Astrocyte (in vitro differentiated cells and primary cell): Measurements from ENCODE around the gene PELI3. TPM values are rescaled to one million over a fixed set of nuclear protein-coding genes. Genes with fewer than 3 reads are reported as not detected.

ENCODE experiments used
- DNase-seq: peaks from one replicate; pipeline ENCODE4 v3.0.0-alpha.2; 2010; ENCODE audit warnings: low read depth
- FAIRE-seq: peaks from 2 replicates; lab custom pipeline; 2011; peaks lifted over from hg19 to GRCh38; lab: Jason Lieb, UNC
- H2AFZ ChIP-seq: 2 replicates; pipeline ENCODE4 v1.6.0; 2012; ENCODE audit warnings: low read depth, low read length, inconsistent platforms
- H3K27ac ChIP-seq: 2 replicates; pipeline ENCODE4 v1.5.1; 2011; ENCODE audit warnings: low read depth, low read length, inconsistent platforms
- H3K27me3 ChIP-seq: 2 replicates; pipeline ENCODE4 v1.6.0; 2011; ENCODE audit warnings: low read length, inconsistent platforms; ENCODE audit not compliant: insufficient read depth
- H3K36me3 ChIP-seq: 2 replicates; pipeline ENCODE4 v1.5.1; 2011; ENCODE audit warnings: low read length, inconsistent platforms; ENCODE audit not compliant: insufficient read depth
- H3K4me1 ChIP-seq: 2 replicates; pipeline ENCODE4 v1.5.1; 2011; ENCODE audit warnings: low read length, inconsistent platforms; ENCODE audit not compliant: insufficient read depth
- H3K4me2 ChIP-seq: 2 replicates; pipeline ENCODE4 v1.6.0; 2012; ENCODE audit warnings: low read length, inconsistent platforms
- H3K4me3 ChIP-seq: 2 replicates; pipeline ENCODE4 v1.5.1; 2011; ENCODE audit warnings: low read depth, mild to moderate bottlenecking, low read length, inconsistent platforms; ENCODE audit not compliant: insufficient read depth
- H3K79me2 ChIP-seq: 2 replicates; pipeline ENCODE4 v1.6.0; 2012; ENCODE audit warnings: mild to moderate bottlenecking, low read length, inconsistent platforms; ENCODE audit not compliant: insufficient read depth
- H3K9ac ChIP-seq: 2 replicates; pipeline ENCODE4 v1.6.0; 2012; ENCODE audit warnings: mild to moderate bottlenecking, low read length, inconsistent platforms
- H3K9me3 ChIP-seq: 2 replicates; pipeline ENCODE4 v1.5.1; 2012; ENCODE audit warnings: low read depth, mild to moderate bottlenecking, low read length, inconsistent platforms; ENCODE audit not compliant: insufficient read depth
- H4K20me1 ChIP-seq: 2 replicates; pipeline ENCODE4 v1.6.0; 2012; ENCODE audit warnings: low read length, inconsistent platforms; ENCODE audit not compliant: insufficient read depth
- H3K27ac Mint-ChIP-seq: one replicate; pipeline ENCODE4 v1.8.0; 2021; ENCODE audit warnings: mild to moderate bottlenecking, mixed read lengths; ENCODE audit not compliant: unreplicated experiment
- H3K27me3 Mint-ChIP-seq: one replicate; pipeline ENCODE4 v1.8.0; 2021; ENCODE audit warnings: low read depth, mixed read lengths; ENCODE audit not compliant: unreplicated experiment
- H3K36me3 Mint-ChIP-seq: one replicate; pipeline ENCODE4 v1.8.0; 2021; ENCODE audit warnings: low read depth, mixed read lengths; ENCODE audit not compliant: unreplicated experiment
- H3K4me1 Mint-ChIP-seq: one replicate; pipeline ENCODE4 v1.8.0; 2021; ENCODE audit warnings: low read depth, mixed read lengths; ENCODE audit not compliant: unreplicated experiment
- H3K4me3 Mint-ChIP-seq: one replicate; pipeline ENCODE4 v1.8.0; 2021; ENCODE audit warnings: mild to moderate bottlenecking, moderate library complexity, mixed read lengths; ENCODE audit not compliant: unreplicated experiment
- H3K9me3 Mint-ChIP-seq: one replicate; pipeline ENCODE4 v1.8.0; 2021; ENCODE audit warnings: mild to moderate bottlenecking, mixed read lengths; ENCODE audit not compliant: unreplicated experiment
- EZH2 ChIP-seq: IDR thresholded peaks from 2 replicates; pipeline ENCODE4 v1.6.1; 2012; ENCODE audit warnings: mild to moderate bottlenecking, low read length, inconsistent platforms; ENCODE audit not compliant: insufficient read depth
- total RNA-seq: library from RNA; stranded (reverse); gene quantifications from 2 replicates; pipeline ENCODE4 v1.2.1, GENCODE V29; 2021
- TF ChIP-seq, protein P1 (sequence below): IDR thresholded peaks from 2 replicates; pipeline ENCODE4 v1.5.1; 2011; ENCODE audit warnings: low read depth, mild to moderate bottlenecking, inconsistent platforms, low read length, moderate library complexity; ENCODE audit not compliant: insufficient read depth

Gene PELI3
- total RNA-seq, 1 donor from 2014 or later, result 4.6 TPM

- H3K36me3 ChIP-seq, result no peaks in the 10 kb centered on the region
- no peaks in the 10 kb centered on the region for H3K9me3 Mint-ChIP-seq
- no peak overlapping the region for H3K4me3 Mint-ChIP-seq
- H3K4me2 ChIP-seq, result no peak overlapping the region
- no peak overlapping the region for H3K4me3 ChIP-seq
- peaks cover 6% of the 10 kb centered on the region for H3K4me1 ChIP-seq
- no peak for FAIRE-seq
- peaks cover 21% of the 10 kb centered on the region for H3K36me3 Mint-ChIP-seq
- H4K20me1 ChIP-seq, result peaks cover 8% of the 10 kb centered on the region
- no peaks in the 10 kb centered on the region for H3K79me2 ChIP-seq
- H3K27me3 Mint-ChIP-seq, result no peaks in the 10 kb centered on the region
- no peaks in the 10 kb centered on the region for H3K9me3 ChIP-seq
- H3K9ac ChIP-seq, result no peak overlapping the region
- H3K27ac Mint-ChIP-seq, result no peak overlapping the region
- H3K4me1 Mint-ChIP-seq, result no peaks in the 10 kb centered on the region
- no peak overlapping the region for H3K27ac ChIP-seq
- TF ChIP-seq, protein P1, sequence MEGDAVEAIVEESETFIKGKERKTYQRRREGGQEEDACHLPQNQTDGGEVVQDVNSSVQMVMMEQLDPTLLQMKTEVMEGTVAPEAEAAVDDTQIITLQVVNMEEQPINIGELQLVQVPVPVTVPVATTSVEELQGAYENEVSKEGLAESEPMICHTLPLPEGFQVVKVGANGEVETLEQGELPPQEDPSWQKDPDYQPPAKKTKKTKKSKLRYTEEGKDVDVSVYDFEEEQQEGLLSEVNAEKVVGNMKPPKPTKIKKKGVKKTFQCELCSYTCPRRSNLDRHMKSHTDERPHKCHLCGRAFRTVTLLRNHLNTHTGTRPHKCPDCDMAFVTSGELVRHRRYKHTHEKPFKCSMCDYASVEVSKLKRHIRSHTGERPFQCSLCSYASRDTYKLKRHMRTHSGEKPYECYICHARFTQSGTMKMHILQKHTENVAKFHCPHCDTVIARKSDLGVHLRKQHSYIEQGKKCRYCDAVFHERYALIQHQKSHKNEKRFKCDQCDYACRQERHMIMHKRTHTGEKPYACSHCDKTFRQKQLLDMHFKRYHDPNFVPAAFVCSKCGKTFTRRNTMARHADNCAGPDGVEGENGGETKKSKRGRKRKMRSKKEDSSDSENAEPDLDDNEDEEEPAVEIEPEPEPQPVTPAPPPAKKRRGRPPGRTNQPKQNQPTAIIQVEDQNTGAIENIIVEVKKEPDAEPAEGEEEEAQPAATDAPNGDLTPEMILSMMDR, result no peak
- H3K27me3 ChIP-seq, result no peaks in the 10 kb centered on the region
- no peak overlapping the region for H2AFZ ChIP-seq
- no peak for DNase-seq
Observed at GRCh38 chr11:66488957-66489356, 22.3 kb downstream of the PELI3 start.

GRCh38 chr11:66489636-66490035, 22.9 kb downstream of the PELI3 start:
- FAIRE-seq (no peak), DNase-seq (no peak)
- H3K9me3 ChIP-seq, result no peaks in the 10 kb centered on the region
- H3K9ac ChIP-seq, result no peak overlapping the region
- TF ChIP-seq EZH2, result no peak
- TF ChIP-seq, protein P1, result no peak
- no peaks in the 10 kb centered on the region for H3K9me3 Mint-ChIP-seq
- H3K27ac Mint-ChIP-seq, result no peak overlapping the region
- no peaks in the 10 kb centered on the region for H3K79me2 ChIP-seq
- no peak overlapping the region for H2AFZ ChIP-seq
- no peaks in the 10 kb centered on the region for H3K27me3 Mint-ChIP-seq
- H3K27me3 ChIP-seq, result no peaks in the 10 kb centered on the region
- no peak overlapping the region for H3K4me3 Mint-ChIP-seq
- H3K36me3 Mint-ChIP-seq, result peaks cover 20% of the 10 kb centered on the region
- H4K20me1 ChIP-seq, result peaks cover 8% of the 10 kb centered on the region
- H3K4me2 ChIP-seq, result no peak overlapping the region
- H3K4me1 ChIP-seq, result peaks cover 6% of the 10 kb centered on the region
- H3K4me1 Mint-ChIP-seq, result no peaks in the 10 kb centered on the region
- no peak overlapping the region for H3K27ac ChIP-seq
- no peaks in the 10 kb centered on the region for H3K36me3 ChIP-seq
- no peak overlapping the region for H3K4me3 ChIP-seq

GRCh38 chr11:66491315-66491935, 24.7 kb downstream of the PELI3 start:
- H3K27me3 Mint-ChIP-seq, result no peaks in the 10 kb centered on the region
- Histone ChIP-seq H3K4me2 (no peak overlapping the region), H4K20me1 (peaks cover 8% of the 10 kb centered on the region), H2AFZ (no peak overlapping the region), H3K9ac (no peak overlapping the region), H3K27ac (no peak overlapping the region), H3K9me3 (no peaks in the 10 kb centered on the region), H3K4me3 (no peak overlapping the region), H3K27me3 (no peaks in the 10 kb centered on the region), H3K79me2 (no peaks in the 10 kb centered on the region), H3K36me3 (peaks cover 4% of the 10 kb centered on the region), H3K4me1 (peaks cover 6% of the 10 kb centered on the region)
- H3K9me3 Mint-ChIP-seq, result no peaks in the 10 kb centered on the region
- FAIRE-seq (no peak), DNase-seq (no peak)
- TF ChIP-seq EZH2, result no peak
- TF ChIP-seq, protein P1, result no peak
- no peak overlapping the region for H3K27ac Mint-ChIP-seq
- peaks cover 21% of the 10 kb centered on the region for H3K36me3 Mint-ChIP-seq
- H3K4me1 Mint-ChIP-seq, result no peaks in the 10 kb centered on the region
- no peak overlapping the region for H3K4me3 Mint-ChIP-seq
